Astrocyte (in vitro differentiated cells and primary cell): ENCODE results near the gene RAET1L.

Experiments
- CTCF ChIP-seq: IDR thresholded peaks from 2 replicates; pipeline ENCODE4 v1.5.1; 2011; ENCODE audit warnings: low read depth, mild to moderate bottlenecking, inconsistent platforms, low read length, moderate library complexity; ENCODE audit not compliant: insufficient read depth
- EZH2 ChIP-seq: IDR thresholded peaks from 2 replicates; pipeline ENCODE4 v1.6.1; 2012; ENCODE audit warnings: mild to moderate bottlenecking, low read length, inconsistent platforms; ENCODE audit not compliant: insufficient read depth

- TF ChIP-seq CTCF, result no peak
- TF ChIP-seq EZH2, result no peak
Observed at GRCh38 chr6:150043096-150043495, 17.8 kb upstream of the RAET1L start.
